WTC11 (cell line): ENCODE results near the gene SHISA9. TPM values are rescaled to one million over a fixed set of nuclear protein-coding genes. Genes with fewer than 3 reads are reported as not detected.

ENCODE experiments used
- ATAC-seq: fragments of 200-7000 bp; cut with Tn5 transposase; 2 replicates; pipeline ENCODE4 v1.10.0; 2021; ENCODE audit warnings: mild to moderate bottlenecking, moderate library complexity
- CTCF ChIA-PET: fragments of 300-600 bp; sonication (Branson Sonifier 250); formaldehyde crosslinking; loops from one replicate; lab custom pipeline; 2021; ENCODE audit warnings: antibody characterized with exemption; lab: Charles Lee
- POLR2A ChIA-PET: fragments of 350-600 bp; sonication (Branson Sonifier 250); formaldehyde crosslinking; loops from one replicate; lab custom pipeline; 2021; ENCODE audit warnings: antibody characterized with exemption; lab: Charles Lee
- DNase-seq: peaks from one replicate; pipeline ENCODE4 v3.0.0; 2021; ENCODE audit warnings: low spot score
- H3K27ac Mint-ChIP-seq: 2 replicates; pipeline ENCODE4 v1.8.0; 2021; ENCODE audit warnings: mixed read lengths
- H3K27me3 Mint-ChIP-seq: 2 replicates; pipeline ENCODE4 v1.8.0; 2021; ENCODE audit warnings: low read depth, mild to moderate bottlenecking, moderate library complexity, mixed read lengths
- H3K36me3 Mint-ChIP-seq: 2 replicates; pipeline ENCODE4 v1.8.0; 2021; ENCODE audit warnings: mixed read lengths
- H3K4me1 Mint-ChIP-seq: 2 replicates; pipeline ENCODE4 v1.8.0; 2022; ENCODE audit warnings: mixed read lengths
- H3K4me3 Mint-ChIP-seq: 2 replicates; pipeline ENCODE4 v1.8.0; 2021; ENCODE audit warnings: mild to moderate bottlenecking, moderate library complexity, mixed read lengths
- H3K9me3 Mint-ChIP-seq: 2 replicates; pipeline ENCODE4 v1.8.0; 2021; ENCODE audit warnings: mixed read lengths
- ATF3 ChIP-seq: sonication (generic); formaldehyde crosslinking; conservative IDR thresholded peaks from 2 replicates; pipeline ENCODE4 v1.8.1; 2022; ENCODE audit warnings: mild to moderate bottlenecking, missing genetic modification reagents
- CREM ChIP-seq: sonication (generic); formaldehyde crosslinking; IDR thresholded peaks from 2 replicates; pipeline ENCODE4 v1.8.1; 2022; ENCODE audit warnings: mild to moderate bottlenecking, missing genetic modification reagents, moderate library complexity
- FOXK1 ChIP-seq: sonication (generic); formaldehyde crosslinking; IDR thresholded peaks from 2 replicates; pipeline ENCODE4 v1.8.0; 2022; ENCODE audit warnings: mild to moderate bottlenecking, moderate library complexity, missing genetic modification reagents
- FOXP1 ChIP-seq: sonication (generic); formaldehyde crosslinking; IDR thresholded peaks from 2 replicates; pipeline ENCODE4 v1.8.0; 2022; ENCODE audit warnings: missing genetic modification reagents, mild to moderate bottlenecking, moderate library complexity, borderline replicate concordance
- NR3C1 ChIP-seq: sonication (generic); formaldehyde crosslinking; conservative IDR thresholded peaks from 2 replicates; pipeline ENCODE4 v1.8.1; 2023; ENCODE audit warnings: low read depth, mild to moderate bottlenecking, missing genetic modification reagents
- PRDM15 ChIP-seq: sonication (generic); formaldehyde crosslinking; IDR thresholded peaks from 2 replicates; pipeline ENCODE4 v1.8.0; 2022; ENCODE audit warnings: missing genetic modification reagents
- RELA ChIP-seq: sonication (generic); formaldehyde crosslinking; IDR thresholded peaks from 2 replicates; pipeline ENCODE4 v1.8.1; 2022; ENCODE audit warnings: missing genetic modification reagents, mild to moderate bottlenecking, borderline replicate concordance
- SMAD3 ChIP-seq: sonication (generic); formaldehyde crosslinking; IDR thresholded peaks from 2 replicates; pipeline ENCODE4 v1.8.0; 2022; ENCODE audit warnings: missing genetic modification reagents, mild to moderate bottlenecking, borderline replicate concordance
- ZNF232 ChIP-seq: sonication (generic); formaldehyde crosslinking; IDR thresholded peaks from 2 replicates; pipeline ENCODE4 v1.8.0; 2022; ENCODE audit warnings: mild to moderate bottlenecking, missing genetic modification reagents
- ZNF263 ChIP-seq: sonication (generic); formaldehyde crosslinking; IDR thresholded peaks from 2 replicates; pipeline ENCODE4 v1.8.1; 2022; ENCODE audit warnings: low read depth, mild to moderate bottlenecking, moderate library complexity, missing genetic modification reagents
- total RNA-seq: library from RNA; stranded (reverse); gene quantifications from 3 replicates; pipeline ENCODE4 v1.2.3, GENCODE V29; 2021
- TF ChIP-seq, protein P1 (sequence below): fragments of 250-450 bp; sonication (Bioruptor Pico); IDR thresholded peaks from 2 replicates; pipeline ENCODE4 v1.9.0; 2021; ENCODE audit warnings: moderate library complexity, mild to moderate bottlenecking, inconsistent platforms, borderline replicate concordance
- TF ChIP-seq, protein P2 (sequence below): fragments of 250-450 bp; sonication (Bioruptor Pico); IDR thresholded peaks from 2 replicates; pipeline ENCODE4 v1.9.0; 2021; ENCODE audit warnings: mild to moderate bottlenecking
- TF ChIP-seq, protein P3 (sequence below): sonication (generic); formaldehyde crosslinking; IDR thresholded peaks from 2 replicates; pipeline ENCODE4 v1.8.1; 2023; ENCODE audit warnings: mild to moderate bottlenecking, moderate library complexity, missing genetic modification reagents
- TF ChIP-seq, protein P4 (sequence below): fragments of 250-450 bp; sonication (Bioruptor Pico); IDR thresholded peaks from 2 replicates; pipeline ENCODE4 v2.1.2; 2022; ENCODE audit warnings: mild to moderate bottlenecking, moderate library complexity
- TF ChIP-seq, protein P5 (sequence below): sonication (generic); formaldehyde crosslinking; IDR thresholded peaks from 2 replicates; pipeline ENCODE4 v1.8.1; 2022; ENCODE audit warnings: low read depth, missing genetic modification reagents, borderline replicate concordance

The SHISA9 gene
- total RNA-seq, 1 experiment from 2014 or later, result 37.5 TPM

DNA sequence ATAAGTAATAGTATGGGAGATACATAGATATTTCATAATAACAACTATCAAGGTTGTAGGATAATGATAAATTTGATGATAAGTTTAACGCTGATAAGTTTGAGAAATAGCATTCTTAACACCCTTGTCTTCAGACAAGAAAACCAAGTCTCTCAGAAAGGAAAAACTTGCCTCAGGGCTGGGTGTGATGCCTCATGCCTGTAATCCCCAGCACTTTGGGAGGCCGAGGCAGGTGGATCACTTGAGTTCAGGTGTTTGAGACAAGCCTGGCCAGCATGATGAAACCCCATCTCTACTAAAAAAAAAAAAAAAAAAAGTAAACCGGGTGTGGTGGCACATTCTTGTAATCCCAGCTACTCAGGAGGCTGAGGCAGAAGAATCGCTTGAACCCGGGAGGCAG, 90.7 kb downstream of the SHISA9 start (continued):
- no peak for TF ChIP-seq ZNF263 (CRISPR knock-in tag)
- TF ChIP-seq, all 79 proteins: peak for 0

GRCh38 chr16:12994402-12994801, 93.0 kb downstream of the SHISA9 start:
- Mint-ChIP-seq H3K4me3 (no peak overlapping the region), H3K4me1 (peaks cover 19% of the 10 kb centered on the region)
- ATAC-seq, result no peak

DNA sequence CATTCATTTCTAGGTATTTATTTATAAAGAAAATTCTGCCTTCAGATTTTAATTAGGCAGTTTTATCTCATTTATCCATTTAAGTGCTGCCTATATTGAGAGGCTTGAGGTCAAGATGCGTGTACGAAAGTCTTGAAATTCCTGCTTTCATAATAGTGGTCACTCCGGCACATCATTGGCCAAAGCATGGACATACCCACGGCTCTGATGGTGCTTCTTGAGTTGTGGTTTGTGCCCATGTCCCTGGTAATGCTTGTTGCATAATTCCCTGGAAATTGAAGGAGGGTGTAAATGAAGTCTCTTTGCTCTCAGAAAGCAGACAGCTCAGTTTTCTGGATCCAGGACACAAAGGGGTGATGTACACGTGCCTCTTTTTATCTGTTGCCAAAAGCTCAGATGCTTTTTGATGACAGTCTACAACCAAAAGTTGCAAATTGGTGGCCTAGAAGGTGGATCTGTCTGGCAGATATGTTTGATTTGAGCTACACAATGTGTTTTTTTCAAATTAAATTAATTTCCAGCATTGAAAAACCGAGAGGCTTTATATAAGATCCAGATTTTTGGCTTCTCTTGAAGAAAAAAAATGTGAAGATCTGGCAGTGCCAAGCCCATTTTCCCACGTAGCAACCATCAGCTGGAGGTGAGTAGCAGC, 94.4 kb downstream of the SHISA9 start:
- Mint-ChIP-seq H3K4me3 (no peak overlapping the region), H3K4me1 (peaks cover 19% of the 10 kb centered on the region), H3K36me3 (no peaks in the 10 kb centered on the region), H3K27me3 (no peaks in the 10 kb centered on the region), H3K9me3 (no peaks in the 10 kb centered on the region)
- CTCF ChIA-PET, result interaction anchor here (0.6 kb wide), 1 partner anchor 98 kb away, joined by 3 read pairs; no protein-coding TSS in a partner anchor
- no peak for DNase-seq
- no peak for ATAC-seq
- TF ChIP-seq, protein P1, sequence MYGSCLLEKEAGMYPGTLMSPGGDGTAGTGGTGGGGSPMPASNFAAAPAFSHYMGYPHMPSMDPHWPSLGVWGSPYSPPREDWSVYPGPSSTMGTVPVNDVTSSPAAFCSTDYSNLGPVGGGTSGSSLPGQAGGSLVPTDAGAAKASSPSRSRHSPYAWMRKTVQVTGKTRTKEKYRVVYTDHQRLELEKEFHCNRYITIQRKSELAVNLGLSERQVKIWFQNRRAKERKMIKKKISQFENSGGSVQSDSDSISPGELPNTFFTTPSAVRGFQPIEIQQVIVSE (CRISPR knock-in tag), result no peak
- TF ChIP-seq PRDM15 (CRISPR knock-in tag), result no peak
- TF ChIP-seq CREM, result no peak
- no peak for TF ChIP-seq ATF3 (CRISPR knock-in tag)
- no peak for TF ChIP-seq FOXK1 (CRISPR knock-in tag)
- TF ChIP-seq, all 79 proteins: peak for 0
- POLR2A ChIA-PET, result interaction anchor here (0.9 kb wide), 1 partner anchor 92 kb away, joined by 3 read pairs; no protein-coding TSS in a partner anchor
- no peak overlapping the region for H3K27ac Mint-ChIP-seq

More at GRCh38 chr16:12994402-12994801, 93.0 kb downstream of the SHISA9 start:
- no peaks in the 10 kb centered on the region for H3K9me3 Mint-ChIP-seq
- no peaks in the 10 kb centered on the region for H3K36me3 Mint-ChIP-seq
- no peaks in the 10 kb centered on the region for H3K27me3 Mint-ChIP-seq
- H3K27ac Mint-ChIP-seq, result no peak overlapping the region
- POLR2A ChIA-PET, result no interaction called here
- no peak for TF ChIP-seq FOXP1
- TF ChIP-seq, protein P2, sequence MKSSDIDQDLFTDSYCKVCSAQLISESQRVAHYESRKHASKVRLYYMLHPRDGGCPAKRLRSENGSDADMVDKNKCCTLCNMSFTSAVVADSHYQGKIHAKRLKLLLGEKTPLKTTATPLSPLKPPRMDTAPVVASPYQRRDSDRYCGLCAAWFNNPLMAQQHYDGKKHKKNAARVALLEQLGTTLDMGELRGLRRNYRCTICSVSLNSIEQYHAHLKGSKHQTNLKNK (CRISPR knock-in tag), result no peak
- TF ChIP-seq, protein P3, sequence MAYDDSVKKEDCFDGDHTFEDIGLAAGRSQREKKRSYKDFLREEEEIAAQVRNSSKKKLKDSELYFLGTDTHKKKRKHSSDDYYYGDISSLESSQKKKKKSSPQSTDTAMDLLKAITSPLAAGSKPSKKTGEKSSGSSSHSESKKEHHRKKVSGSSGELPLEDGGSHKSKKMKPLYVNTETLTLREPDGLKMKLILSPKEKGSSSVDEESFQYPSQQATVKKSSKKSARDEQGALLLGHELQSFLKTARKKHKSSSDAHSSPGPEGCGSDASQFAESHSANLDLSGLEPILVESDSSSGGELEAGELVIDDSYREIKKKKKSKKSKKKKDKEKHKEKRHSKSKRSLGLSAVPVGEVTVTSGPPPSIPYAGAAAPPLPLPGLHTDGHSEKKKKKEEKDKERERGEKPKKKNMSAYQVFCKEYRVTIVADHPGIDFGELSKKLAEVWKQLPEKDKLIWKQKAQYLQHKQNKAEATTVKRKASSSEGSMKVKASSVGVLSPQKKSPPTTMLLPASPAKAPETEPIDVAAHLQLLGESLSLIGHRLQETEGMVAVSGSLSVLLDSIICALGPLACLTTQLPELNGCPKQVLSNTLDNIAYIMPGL (CRISPR knock-in tag), result no peak
- TF ChIP-seq ATF3 (CRISPR knock-in tag), result no peak
- DNase-seq, result no peak
- CTCF ChIA-PET, result no interaction called here

DNA sequence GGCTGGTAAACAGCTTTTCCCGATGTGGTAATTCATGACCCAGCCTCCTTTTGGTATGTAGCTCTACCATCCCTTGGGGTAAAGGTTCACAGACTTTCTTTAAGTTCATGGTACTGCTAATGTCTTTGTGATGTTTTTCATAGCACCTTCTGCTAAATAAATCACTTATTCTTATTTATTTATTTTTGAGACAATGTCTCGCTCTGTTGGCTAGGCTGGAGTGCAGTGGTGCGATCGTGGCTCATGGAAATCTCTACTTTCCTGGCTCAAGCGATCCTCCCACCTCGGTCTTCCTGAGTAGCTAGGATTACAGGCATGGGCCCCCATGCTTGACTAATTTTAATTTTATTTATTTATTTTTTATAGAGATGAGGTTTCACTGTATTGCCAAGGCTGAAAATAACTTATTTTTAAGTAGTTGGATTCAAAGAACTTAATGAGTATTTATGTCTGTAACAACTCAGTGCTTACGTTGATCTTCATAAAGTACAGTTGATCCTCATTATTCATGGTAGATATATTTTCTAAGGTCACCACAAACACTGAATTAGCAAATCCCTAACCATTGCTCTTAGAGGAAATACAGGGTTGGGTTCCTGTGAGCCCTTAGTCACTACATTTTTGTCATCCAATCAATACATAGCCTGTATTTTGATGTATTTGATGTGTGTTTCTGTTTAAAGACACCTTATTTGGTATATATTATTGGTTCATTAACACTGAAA, 97.1 kb downstream of the SHISA9 start:
- H3K36me3 Mint-ChIP-seq, result no peaks in the 10 kb centered on the region
- ATAC-seq (no peak), DNase-seq (no peak)
- no peaks in the 10 kb centered on the region for H3K27me3 Mint-ChIP-seq
- peaks cover 15% of the 10 kb centered on the region for H3K4me1 Mint-ChIP-seq
- ChIA-PET POLR2A (no interaction called here), CTCF (no interaction called here)
- no peaks in the 10 kb centered on the region for H3K9me3 Mint-ChIP-seq
- H3K27ac Mint-ChIP-seq, result no peak overlapping the region
- H3K4me3 Mint-ChIP-seq, result no peak overlapping the region
- no peak for TF ChIP-seq NR3C1
- TF ChIP-seq SMAD3 (CRISPR knock-in tag), result no peak
- TF ChIP-seq RELA (CRISPR knock-in tag), result no peak
- no peak for TF ChIP-seq ZNF232
- TF ChIP-seq, protein P4, sequence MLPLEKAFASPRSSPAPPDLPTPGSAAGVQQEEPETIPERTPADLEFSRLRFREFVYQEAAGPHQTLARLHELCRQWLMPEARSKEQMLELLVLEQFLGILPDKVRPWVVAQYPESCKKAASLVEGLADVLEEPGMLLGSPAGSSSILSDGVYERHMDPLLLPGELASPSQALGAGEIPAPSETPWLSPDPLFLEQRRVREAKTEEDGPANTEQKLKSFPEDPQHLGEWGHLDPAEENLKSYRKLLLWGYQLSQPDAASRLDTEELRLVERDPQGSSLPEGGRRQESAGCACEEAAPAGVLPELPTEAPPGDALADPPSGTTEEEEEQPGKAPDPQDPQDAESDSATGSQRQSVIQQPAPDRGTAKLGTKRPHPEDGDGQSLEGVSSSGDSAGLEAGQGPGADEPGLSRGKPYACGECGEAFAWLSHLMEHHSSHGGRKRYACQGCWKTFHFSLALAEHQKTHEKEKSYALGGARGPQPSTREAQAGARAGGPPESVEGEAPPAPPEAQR, result no peak
- TF ChIP-seq, protein P1 (CRISPR knock-in tag), result no peak
- TF ChIP-seq, protein P5, sequence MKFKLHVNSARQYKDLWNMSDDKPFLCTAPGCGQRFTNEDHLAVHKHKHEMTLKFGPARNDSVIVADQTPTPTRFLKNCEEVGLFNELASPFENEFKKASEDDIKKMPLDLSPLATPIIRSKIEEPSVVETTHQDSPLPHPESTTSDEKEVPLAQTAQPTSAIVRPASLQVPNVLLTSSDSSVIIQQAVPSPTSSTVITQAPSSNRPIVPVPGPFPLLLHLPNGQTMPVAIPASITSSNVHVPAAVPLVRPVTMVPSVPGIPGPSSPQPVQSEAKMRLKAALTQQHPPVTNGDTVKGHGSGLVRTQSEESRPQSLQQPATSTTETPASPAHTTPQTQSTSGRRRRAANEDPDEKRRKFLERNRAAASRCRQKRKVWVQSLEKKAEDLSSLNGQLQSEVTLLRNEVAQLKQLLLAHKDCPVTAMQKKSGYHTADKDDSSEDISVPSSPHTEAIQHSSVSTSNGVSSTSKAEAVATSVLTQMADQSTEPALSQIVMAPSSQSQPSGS, result no peak
